BJ (cell line): ENCODE measurements around the gene PRKCA. TPM values are rescaled to one million over a fixed set of nuclear protein-coding genes. Genes with fewer than 3 reads are reported as not detected.

Experiments used
- CTCF ChIA-PET: fragments of 350-600 bp; formaldehyde crosslinking; extraction: SDS; loops from one replicate; lab custom pipeline; 2021; ENCODE audit warnings: antibody characterized with exemption, inconsistent platforms; lab: Yijun Ruan, JAX
- POLR2A ChIA-PET: fragments of 300-600 bp; sonication (Branson Sonifier 250); formaldehyde crosslinking; extraction: SDS; loops from one replicate; lab custom pipeline; 2021; ENCODE audit warnings: antibody characterized with exemption; lab: Charles Lee
- DNase-seq: peaks from one replicate; pipeline ENCODE4 v3.0.0-alpha.2; 2011; ENCODE audit warnings: low read depth
- H3K27me3 ChIP-seq: 2 replicates; pipeline ENCODE4 v1.6.0; 2011; ENCODE audit warnings: low read length; ENCODE audit not compliant: control insufficient read depth, insufficient read depth
- H3K36me3 ChIP-seq: 2 replicates; pipeline ENCODE4 v1.5.1; 2011; ENCODE audit warnings: low read length; ENCODE audit not compliant: control insufficient read depth, insufficient read depth
- H3K4me3 ChIP-seq: 2 replicates; pipeline ENCODE4 v1.5.1; 2011; ENCODE audit warnings: low read depth, mild to moderate bottlenecking, control low read depth, low read length
- CTCF ChIP-seq: IDR thresholded peaks from 2 replicates; pipeline ENCODE4 v1.5.1; 2011; ENCODE audit warnings: low read depth, mild to moderate bottlenecking, control low read depth, inconsistent platforms, low read length, moderate library complexity; ENCODE audit not compliant: insufficient read depth
- polyA plus RNA-seq: library from polyadenylated mRNA; depleted of rRNA; stranded (reverse); fragments of >200 nt; gene quantifications from 2 replicates; pipeline ENCODE4 v1.2.3, GENCODE V29; 2011

Gene PRKCA
- polyA plus RNA-seq, 1 experiment = 38.7 TPM

DNA sequence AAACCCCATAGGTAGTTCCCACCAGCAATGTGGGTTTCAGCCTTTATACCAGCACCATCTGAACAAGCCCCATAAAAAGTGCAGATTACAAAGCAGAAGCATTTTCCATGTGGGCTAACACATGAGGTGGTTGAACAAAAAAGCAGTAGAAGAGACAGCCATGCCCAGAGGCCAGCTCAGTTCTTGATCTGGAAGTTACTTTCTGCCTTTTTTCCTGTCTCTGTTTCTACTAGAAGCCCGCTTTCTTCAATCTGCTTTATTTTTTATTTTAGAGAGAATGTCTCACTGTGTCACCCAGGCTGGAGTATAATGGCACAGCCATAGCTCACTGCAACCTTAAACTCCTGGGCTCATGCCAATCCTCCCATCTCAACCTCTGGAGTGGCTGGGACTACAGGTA lies 41.7 kb upstream of the PRKCA start:
- DNase-seq = no peak
- Histone ChIP-seq H3K4me3 (no peak overlapping the region), H3K36me3 (no peaks in the 10 kb centered on the region), H3K27me3 (no peaks in the 10 kb centered on the region)
- ChIA-PET POLR2A (no interaction called here), CTCF (interaction anchor here (0.6 to 0.7 kb wide), 2 partner anchors 10 to 35 kb away, joined by 3 to 4 read pairs; no protein-coding TSS in a partner anchor)
- TF ChIP-seq CTCF = no peak

DNA sequence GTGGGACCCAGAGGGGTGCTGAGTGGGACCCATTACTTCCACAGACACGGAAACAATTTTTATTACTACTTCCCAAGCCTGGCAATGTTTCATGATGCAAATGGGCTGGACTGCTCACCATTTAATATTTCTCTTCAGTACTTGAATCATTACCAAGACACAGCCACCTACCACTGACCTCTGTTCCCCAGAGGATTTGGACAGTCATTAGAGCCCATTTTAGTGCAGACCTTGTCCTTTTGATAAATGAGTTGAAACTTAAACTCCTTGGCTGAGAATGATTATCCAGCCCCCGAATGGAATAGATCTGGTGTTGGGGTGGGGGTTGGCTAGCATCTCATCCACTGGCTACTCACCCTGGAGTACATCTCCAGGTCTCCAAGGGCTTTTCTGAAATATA lies 39.6 kb upstream of the PRKCA start:
- no peak for DNase-seq
- H3K36me3 ChIP-seq = no peaks in the 10 kb centered on the region
- CTCF ChIA-PET = no interaction called here
- H3K4me3 ChIP-seq = no peak overlapping the region
- TF ChIP-seq CTCF = no peak
- H3K27me3 ChIP-seq = no peaks in the 10 kb centered on the region
- POLR2A ChIA-PET = no interaction called here

GRCh38 chr17:66264696-66265095 lies 37.7 kb upstream of the PRKCA start:
- no peaks in the 10 kb centered on the region for H3K36me3 ChIP-seq
- H3K27me3 ChIP-seq = no peaks in the 10 kb centered on the region
- H3K4me3 ChIP-seq = no peak overlapping the region
- no peak for DNase-seq
- CTCF ChIA-PET = interaction anchor here (1.6 kb wide), 1 partner anchor 304 kb away, joined by 3 read pairs; no protein-coding TSS in a partner anchor
- POLR2A ChIA-PET = no interaction called here
- TF ChIP-seq CTCF = no peak

- ChIA-PET CTCF (interaction anchor here (0.7 to 1.0 kb wide), 3 partner anchors 9 to 406 kb away, joined by 3 to 4 read pairs (median 3); no protein-coding TSS in a partner anchor), POLR2A (interaction anchor here (0.5 to 0.6 kb wide), 2 partner anchors 202 to 300 kb away, joined by 3 read pairs; no protein-coding TSS in a partner anchor)
- Histone ChIP-seq H3K4me3 (no peak overlapping the region), H3K36me3 (no peaks in the 10 kb centered on the region), H3K27me3 (no peaks in the 10 kb centered on the region)
- TF ChIP-seq CTCF = no peak
- DNase-seq = peak; percentile 27
Measured at GRCh38 chr17:66268247-66268927, 34.0 kb upstream of the PRKCA start.

DNA sequence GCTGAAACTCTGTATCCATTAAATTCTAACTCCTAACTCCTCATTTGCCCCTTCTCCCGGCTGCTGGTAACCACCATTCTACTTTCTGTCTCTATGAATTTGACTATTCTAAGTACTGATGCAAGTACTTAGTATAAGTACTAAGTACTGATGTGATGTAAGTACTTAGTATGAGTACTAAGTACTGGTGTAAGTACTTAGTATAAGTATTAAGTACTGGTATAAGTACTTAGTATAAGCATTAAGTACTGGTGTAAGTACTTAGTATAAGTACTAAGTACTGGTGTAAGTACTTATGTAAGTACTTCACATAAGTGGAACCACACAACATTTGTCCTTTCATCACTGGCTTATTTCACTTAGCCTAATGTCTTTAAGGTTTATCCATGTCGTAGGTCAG lies 32.3 kb upstream of the PRKCA start:
- ChIA-PET CTCF (no interaction called here), POLR2A (no interaction called here)
- H3K27me3 ChIP-seq = no peaks in the 10 kb centered on the region
- H3K4me3 ChIP-seq = no peak overlapping the region
- no peak for DNase-seq
- no peaks in the 10 kb centered on the region for H3K36me3 ChIP-seq
- TF ChIP-seq CTCF = no peak
